H4 (cell line): ENCODE results near the gene DGKD. TPM values are rescaled to one million over a fixed set of nuclear protein-coding genes. Genes with fewer than 3 reads are reported as not detected.

Experiments
- DNase-seq: peaks from one replicate; pipeline ENCODE4 v3.0.0-alpha.2; 2015; ENCODE audit warnings: low spot score
- total RNA-seq: library from RNA; depleted of rRNA; stranded (reverse); fragments of >200 nt; shearing (Covaris generic); gene quantifications from 2 replicates; pipeline ENCODE4 v1.2.3, GENCODE V29; 2014

DGKD gene
- total RNA-seq, 1 experiment from 2014 or later = 34.3 TPM

DNA sequence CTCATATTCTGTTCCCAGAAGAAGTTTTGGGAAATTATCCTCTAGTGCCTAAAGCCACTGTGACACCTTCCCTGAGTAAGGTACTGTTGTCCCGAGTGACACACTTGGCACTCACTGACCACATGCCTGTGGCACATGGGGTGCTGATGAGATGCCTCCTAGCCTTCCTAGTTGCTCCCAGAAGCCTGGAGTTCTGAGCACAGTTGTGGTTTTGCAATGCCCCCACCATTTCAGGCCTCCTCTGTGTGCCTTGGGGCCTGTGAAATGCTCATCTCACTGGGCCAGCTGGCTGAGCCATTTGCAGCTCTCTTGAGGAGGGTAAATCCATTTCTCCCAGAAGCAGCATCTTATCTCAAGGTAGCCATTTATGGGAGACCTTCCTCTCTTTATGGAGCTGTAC lies 91.8 kb downstream of the DGKD start:
- no peak for DNase-seq

DNA sequence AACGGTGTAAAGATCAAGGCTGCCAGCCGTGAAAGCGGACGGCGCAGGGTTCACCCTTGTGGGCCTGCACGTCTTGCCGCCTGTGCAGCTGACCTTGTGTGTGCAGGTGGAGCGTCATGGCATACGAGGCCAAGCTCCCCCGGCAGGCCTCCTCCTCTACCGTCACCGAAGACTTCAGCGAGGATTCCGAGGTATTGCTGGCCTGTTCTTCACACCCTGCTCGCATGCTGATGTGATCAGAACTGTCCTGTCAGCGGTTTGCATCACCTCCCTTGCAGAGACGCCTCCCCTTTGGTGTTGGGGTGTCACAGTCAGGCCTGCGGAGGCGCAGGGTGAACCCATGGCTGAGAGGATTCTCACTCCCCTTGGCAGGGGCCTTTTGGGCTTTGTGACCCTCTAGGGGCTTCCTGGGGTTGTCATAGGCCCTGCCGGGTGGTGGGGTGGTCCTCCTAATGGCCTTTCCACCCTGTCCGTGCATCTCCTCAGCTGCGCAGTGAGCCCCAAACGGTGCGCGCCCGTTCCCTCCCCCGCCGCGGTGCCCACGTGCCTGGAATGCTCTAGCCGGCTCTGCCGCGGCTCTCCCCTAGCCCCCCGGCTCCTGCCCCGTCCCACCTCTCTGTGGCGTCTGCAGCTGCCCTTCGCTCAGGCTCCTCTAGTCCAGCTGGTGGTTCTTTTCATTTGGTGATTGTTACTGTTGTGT lies 92.5 kb downstream of the DGKD start:
- no peak for DNase-seq

DNA sequence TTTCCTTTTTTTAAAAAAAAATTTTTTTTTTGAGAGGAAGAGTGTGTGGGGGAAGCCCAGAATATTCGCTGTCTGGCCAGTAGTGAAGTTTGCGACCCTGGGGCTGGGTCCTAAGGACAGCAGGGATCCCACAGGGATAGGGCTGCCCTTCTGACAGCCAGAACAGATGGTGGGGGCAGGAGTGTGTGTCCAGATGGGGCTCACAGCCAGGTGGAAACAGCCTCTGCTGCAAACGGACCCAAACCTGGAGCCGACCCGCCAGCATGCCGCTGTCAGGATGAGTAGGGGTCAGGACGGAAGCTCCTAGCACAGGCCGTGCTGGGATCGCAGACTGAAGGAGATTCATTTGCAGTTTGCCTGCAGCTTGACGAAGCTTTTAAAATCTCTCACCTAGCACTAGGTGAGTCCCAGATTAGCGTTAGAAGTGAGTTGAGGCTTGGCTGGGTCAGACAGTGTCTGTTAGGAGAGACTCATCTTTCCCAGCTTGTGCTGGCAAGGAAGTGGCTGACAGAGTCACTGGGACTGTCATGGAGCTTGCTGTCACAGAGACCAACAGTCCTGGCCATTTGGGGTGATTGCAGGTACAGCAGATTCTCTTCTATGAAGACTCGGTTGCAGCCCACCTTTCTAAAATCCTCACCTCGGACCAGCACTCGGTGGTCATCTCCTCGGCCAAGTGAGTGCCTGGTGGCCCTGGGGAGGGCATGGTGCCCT lies 93.4 kb downstream of the DGKD start:
- DNase-seq = no peak

DNA sequence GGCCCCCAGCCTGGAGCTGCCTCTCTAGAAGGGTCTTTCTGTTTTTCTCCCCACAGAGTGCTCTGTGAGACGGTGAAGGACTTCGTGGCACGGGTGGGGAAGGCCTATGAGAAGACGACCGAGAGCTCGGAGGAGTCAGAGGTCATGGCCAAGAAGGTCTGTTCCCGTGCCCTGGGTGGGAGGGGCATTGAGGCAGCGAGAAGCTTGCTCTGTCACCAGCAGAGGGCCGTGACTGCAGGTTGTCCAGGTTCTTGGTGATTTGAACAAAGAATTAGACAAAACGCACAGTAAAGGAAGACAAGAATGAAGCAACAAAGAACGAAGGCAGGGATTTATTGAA lies 93.9 kb downstream of the DGKD start:
- no peak for DNase-seq

DNA sequence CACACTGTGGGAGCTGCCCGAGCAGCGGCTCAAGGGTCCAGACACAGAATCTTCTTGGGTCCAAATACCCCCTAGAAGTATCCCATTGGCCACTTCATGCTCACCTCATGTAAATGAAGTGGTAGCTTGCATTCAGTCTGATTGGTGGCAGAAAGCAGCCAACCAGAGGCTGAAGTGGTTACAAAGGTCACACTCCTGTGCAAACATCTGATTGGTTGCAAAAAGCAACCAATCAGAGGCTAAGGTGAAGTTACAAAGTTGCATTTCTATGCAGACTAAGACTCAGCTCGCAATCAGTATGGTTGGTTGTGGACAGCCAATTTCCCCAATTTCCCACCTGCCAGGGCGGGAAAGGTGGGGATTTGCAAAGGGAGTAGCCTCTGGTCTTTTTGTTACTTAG lies 94.3 kb downstream of the DGKD start:
- no peak for DNase-seq

DNA sequence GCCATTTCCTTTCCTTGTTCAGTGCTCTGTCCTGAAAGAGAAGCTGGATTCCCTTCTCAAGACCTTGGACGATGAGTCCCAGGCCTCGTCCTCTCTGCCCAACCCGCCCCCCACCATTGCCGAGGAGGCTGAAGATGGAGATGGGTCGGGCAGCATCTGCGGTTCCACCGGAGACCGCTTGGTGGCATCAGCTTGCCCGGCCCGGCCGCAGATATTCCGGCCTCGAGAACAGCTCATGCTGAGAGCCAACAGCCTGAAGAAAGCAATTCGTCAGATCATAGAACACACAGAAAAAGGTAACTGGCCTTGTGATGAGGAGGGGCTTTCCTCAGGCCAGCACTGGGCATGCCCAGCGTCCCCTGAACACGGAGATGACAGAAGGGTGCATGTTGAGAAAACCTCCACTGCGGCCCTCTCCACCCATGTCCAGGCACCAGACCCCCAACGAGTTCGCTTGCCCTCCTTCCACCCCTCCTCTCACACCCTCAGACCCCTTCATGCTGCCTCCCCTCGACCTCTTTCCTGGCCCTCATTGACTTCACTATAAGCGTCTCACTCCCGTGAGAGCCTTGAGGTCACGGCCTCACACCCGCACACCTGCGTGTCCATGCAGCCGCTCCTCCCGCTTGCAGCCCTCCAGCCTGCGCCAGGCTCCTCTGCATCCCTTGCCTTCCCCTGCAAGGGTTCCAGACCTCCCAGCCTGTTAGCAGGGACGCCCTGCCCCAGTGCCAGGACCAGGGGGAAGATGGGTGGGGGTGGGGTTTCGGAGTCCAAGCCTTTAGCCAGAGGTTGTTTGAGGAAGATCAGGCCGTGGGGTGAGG lies 95.0 kb downstream of the DGKD start:
- DNase-seq = peak; percentile 26

DNA sequence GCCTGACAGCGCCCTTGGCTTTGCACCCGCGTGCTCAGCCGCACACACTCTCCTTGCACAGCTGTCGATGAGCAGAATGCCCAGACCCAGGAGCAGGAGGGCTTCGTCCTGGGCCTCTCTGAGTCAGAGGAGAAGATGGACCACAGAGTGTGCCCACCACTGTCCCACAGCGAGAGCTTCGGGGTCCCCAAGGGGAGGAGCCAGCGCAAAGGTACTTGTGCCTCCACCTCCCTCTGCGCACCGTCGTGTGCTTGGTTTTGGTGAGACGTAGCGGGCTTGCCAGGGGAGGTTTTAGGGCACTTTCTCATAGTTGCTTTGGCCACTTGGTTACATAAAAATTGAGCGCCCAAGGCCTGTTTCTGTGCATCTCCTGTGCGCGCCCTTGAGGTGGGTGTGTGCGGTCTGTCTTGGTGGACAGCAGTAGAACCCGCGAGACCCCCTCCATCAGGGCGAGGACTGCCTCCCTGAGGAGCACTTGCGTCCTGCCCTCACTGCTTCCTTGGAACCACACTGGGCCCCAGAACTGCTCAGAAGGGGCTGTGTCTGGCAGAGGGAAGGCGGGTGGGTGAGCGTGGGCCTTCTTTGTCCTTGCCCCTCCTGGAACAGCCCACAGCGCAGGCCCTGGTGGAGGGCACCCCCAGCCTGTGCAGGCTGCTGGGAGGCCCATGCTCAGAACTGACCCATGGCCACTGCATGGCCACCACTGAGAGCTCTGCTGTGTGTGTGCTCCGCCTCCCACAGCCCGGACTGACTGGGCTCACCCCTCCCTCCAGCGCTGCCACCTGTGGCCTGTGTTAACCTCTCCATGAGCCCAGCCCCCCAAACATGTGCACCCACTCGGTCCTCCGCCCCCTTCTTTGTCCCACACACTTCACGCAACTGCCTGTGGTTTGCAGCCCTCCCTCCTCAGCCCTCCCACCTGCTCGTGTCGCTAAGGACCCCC lies 95.9 kb downstream of the DGKD start:
- no peak for DNase-seq

DNA sequence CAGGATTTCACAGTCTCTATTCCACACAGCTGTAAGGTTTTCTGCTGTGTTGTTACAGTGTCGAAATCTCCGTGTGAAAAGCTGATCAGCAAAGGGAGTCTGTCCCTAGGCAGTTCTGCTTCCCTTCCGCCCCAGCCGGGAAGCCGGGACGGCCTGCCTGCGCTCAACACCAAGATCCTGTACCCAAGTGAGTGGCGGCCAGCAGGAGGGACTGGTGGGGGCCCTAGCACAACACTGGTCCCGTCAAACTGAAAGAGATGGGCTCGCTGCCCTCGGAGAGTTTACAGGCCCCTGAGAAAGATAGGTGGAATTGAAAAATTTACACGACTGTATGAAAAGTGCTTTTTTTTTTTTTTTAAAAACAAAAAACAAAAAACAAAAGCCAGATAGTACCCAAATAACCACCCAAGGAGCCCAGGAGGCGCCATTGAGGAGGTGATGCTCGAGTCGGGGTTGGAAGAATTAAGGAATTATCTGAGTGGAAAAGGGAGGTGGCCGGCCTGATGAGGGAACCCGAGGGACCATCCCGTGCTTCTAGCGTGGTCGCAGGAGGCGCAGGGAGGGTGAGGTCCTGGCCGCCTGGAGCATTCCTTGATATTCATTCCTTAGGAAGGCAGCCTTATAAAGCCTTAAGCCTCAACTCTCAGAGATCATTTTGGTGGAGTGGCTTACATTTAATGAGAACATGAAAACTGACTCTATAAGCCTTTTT lies 96.7 kb downstream of the DGKD start:
- no peak for DNase-seq

DNA sequence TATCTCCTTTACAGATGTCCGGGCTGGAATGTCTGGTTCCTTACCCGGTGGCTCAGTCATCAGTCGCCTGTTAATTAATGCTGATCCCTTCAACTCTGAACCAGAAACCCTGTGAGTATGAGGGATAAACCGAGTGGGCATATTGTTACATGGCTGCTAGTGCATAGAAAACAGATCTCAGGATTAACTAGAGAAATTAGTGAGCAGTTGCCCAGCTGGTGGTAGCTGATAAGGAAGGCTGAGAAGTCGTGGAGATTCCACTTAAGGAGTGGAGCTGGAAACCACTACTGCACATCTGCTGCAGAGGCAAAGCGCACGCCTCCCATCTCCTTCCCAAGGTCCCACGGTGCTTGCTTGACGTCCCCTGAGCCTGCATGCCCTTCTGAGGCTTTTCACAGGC lies 97.7 kb downstream of the DGKD start:
- no peak for DNase-seq

DNA sequence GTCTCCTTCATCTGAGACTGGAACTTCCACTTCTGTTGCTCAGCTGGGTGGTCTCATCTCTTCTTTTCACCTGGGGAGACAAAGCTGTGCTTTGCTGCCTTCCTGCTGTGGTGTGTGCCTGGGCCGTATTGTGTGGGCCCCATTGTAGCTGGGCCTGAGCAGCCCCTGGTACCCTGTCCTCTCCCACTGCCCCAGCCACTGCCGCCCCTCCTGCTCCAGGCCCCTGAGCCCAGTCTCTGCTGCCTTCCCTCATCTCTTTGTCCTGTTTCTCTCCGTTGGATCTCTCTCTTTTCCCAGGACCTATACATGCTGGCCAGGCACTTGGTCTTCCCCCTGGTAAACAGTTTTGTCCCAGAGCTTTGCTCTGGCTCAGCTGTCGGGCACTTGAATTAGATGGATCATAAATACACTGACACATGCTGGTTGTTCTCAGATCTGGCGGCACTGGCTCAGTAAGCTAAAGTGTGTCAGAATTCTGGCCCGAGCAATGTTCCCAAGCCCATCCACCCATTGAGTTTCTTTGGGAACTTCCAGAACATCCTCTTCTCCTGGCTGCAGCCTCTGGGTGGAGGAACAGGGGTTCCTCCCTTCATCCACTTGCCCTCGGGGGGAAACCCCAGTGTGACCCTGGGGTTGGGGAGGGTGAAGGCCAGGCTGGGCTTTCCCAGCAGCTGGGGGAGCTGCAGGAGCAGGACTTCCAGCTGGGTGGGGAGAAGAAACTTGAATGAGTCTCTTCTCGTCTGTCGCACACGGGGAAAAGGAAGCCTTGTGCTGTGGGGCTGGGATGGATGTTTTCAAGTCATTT lies 99.0 kb downstream of the DGKD start:
- no peak for DNase-seq

DNA sequence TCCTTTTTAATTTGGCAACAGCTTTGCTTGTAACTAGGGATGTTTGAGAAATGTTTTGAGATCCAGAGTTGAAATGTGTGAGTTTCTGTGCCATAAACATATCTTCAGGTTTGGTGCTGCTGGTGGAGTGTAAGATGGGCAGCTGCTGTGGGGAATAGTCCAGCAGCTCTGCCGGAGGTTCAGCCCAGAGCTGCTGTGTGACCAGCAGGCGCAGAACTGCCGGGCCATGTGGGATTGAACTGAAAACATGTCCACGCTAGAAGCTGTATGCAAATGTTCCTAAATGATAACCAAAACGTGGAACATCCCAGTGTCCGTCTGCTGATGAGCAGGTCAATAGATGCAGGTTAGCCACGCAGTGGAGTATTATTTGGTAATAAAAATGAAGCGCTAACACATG lies 99.6 kb downstream of the DGKD start:
- no peak for DNase-seq

DNA sequence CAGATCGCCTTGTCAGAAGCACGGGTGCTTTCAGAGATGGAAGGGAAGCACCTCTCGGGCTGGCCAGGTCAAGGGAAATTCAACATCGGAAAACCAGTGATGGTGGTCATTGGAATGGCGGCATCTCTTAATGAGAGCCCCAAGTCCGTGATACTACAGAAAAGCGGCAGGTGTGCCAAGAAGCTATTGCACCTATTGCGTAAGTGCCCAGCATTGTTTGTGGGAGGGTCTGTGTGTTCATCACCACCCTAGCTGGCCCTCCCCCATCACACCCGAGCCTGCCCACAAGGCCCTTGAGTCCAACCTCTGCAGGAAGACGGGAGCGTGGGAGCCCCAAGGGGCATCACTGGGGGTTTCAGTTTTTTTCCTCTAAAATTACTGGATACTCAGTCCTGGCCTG lies 100.7 kb downstream of the DGKD start:
- no peak for DNase-seq

DNA sequence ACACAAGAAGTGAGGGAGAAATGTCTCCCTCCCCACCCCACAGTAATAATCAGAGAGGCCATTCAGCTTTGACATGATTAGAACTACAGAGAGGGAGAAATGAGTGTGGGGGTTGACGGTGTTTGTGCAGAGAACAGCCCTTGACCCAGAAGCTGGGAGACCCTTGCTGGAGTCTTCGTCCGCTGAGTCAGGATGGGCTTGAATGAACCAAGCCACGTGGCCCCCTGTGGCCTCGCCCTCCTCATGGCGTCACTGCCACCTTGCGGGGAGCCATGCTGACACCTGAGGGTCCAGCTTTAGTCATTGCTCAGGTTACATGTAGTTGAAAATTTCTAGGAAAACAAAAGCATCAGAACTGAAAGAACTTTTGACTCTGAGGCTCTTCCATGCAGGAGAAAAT lies 101.2 kb downstream of the DGKD start:
- no peak for DNase-seq

DNA sequence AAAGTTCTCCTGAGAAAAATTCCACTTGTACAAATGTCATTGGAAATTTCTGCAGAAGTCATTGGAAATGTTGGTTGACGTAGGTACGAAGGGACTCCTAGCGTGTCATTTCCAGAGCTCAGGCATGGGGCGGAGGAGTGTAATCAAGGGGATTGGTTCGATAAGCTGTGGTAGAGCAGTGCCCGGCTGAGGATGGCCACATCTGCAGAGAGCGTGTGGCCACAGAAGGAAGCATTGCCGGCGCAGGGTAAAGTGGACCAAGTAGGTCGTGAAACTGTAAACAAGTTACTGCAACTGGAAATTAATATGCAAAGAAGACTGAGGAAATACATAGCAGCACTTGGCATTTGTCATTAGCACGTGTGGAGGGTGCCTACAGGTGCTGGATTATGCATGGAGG lies 101.8 kb downstream of the DGKD start:
- no peak for DNase-seq

DNA sequence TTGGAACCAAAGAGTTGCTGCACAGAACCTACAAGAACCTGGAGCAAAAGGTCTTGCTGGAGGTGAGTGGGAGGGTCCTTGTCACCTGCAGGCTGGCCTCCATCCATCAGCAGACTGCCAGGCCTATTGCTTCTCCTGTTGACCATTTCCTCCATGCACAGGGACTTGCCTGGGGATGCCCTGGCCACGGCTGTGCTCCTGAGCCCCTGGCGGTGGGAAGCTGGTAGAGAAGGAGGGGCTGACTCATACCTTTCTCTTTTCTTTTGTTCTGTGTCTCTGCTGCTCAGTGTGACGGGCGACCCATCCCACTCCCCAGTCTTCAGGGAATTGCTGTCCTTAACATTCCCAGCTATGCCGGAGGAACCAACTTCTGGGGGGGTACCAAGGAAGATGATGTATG lies 102.6 kb downstream of the DGKD start:
- no peak for DNase-seq

DNA sequence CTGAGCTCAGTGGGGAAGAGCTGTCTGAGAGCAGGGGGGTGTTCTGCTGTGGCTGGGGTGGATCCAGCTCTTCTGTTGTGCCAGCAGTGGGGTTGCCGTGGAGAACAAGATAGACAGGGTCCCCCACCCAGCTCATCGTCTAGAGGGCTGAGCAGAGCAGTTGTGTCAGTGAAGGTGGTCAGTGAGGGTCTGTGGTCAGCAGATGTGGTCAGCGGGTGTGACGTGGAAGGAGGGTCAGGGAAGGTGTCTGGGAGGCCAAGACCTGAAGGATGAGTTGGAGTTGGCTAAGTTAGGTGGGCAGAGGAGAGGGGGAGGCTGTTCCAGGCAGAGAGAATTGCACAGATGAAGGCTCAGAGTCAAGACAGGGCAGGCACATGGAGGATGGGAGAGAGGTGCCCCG lies 103.1 kb downstream of the DGKD start:
- no peak for DNase-seq

DNA sequence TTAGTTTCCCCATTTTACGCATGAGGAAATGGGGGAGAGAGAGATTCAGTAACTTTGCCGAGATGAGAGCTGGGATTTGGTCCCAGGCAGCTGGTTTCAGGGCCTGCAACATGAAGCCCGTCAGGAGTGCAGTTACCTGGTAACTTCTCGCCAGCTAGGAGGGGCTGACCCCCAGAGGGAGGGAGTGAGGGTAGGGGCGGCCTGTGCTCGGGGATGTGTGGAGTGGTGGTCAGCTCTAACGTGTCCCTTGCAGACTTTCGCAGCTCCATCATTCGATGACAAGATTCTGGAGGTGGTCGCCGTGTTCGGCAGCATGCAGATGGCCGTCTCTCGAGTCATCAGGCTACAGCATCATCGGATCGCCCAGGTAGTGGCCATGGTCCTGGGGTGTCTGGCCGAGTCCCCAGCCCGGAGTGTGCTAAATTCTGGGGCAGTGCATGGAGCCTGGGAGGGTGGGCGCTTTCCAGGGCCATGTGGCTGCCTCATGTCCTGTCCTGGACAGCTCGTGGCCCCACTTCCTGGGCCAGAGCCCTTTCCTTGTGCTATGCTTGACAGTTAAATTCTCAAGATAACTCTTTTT lies 103.8 kb downstream of the DGKD start:
- DNase-seq = no peak

DNA sequence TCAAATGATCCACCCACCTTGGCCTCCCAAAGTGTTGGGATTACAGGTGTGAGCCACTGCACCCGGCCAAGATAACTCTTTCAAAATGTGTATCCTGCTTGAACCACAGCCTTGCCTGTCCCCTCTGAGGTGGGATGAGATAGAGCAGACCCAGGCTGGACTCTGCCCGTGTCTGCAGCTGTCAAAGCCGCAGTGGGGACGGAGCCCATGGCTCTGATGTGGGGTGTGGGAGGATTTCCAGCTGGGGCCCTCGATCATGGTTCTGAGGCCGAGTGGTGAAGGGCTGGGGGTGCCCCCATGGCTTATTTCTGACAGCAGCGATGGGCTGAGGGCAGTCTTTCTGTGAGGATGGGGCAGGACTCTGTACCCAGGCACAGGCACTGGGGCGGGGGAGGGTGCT lies 104.5 kb downstream of the DGKD start:
- DNase-seq = no peak

DNA sequence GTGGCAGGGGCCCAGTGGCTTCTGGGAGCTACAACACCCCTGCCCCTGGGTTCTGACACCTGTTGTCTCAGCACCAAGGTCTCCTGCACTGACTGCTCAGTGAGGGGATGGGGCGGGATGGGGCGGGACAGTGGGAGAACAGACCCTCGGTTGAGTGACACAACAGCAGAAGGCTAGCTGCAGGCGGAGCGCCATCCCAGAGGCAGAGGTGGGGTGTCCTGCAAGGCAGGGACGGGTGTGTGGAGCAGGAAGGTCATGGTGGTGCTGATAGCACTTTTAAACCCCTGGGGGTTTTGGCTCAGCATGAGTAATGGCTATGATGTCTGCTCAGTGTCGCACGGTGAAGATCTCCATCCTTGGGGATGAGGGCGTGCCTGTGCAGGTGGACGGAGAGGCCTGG lies 105.1 kb downstream of the DGKD start:
- DNase-seq = no peak
